GM11168 (cell line): ENCODE measurements around the gene SOX18.
"Not testable (repeated sequence)": the region's sequence is repeated elsewhere in the genome, so short reads cannot be mapped to it uniquely, and the experiment has no call there.

Experiments
- in situ Hi-C: fragments of 300-500 bp; cut with MboI; formaldehyde crosslinking; loops from one replicate; pipeline ENCODE4 v1.12.0; 2022; ENCODE audit warnings: low sequenced_read_pairs; ENCODE audit not compliant: unreplicated experiment

The SOX18 gene

DNA sequence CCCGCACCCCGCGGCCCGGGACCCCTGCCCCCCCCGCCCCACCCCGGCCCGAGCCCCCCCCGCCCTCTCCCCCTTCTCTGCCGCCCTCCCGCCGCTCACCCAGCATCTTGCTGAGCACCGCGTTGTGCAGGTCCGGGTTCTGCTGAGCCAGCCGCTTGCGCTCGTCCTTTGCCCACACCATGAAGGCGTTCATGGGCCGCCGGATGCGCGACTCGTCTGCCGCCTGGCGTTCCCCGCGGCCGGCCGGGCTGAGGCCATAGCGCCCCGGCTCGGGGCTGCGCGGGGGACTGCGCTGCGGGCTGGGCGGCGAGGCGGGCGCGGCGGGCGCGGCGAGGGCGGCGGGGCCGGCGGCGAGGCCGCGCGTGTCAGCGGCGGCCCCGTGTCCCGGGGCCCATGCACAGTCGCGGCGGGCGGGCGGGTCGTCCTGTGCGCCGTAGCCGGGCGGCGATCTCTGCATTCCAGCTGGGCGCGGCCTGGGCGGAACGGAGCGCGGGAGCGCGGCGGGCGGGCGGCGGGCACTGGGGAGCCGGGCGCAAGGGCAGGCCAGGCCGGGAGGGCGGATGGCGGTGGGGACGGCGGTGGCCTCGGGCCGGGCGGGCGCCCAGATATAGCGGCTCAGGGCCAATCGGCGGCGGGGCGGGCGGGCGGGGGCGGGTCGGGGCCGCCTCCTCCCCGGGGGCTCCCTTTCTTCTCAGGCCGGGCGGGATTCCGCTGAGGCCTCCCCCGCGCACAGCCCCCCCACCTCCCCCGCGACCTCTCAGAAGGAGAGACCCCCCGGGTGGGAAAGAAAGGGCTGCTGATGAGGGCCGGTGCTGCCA, at the start of gene SOX18:
Gene SOX18, minus strand, starts transcription at position 580 of the 818 bp plus-strand sequence. Its CDS starts 123 bp downstream, at position 457.
- in situ Hi-C loops: no loop called here

DNA sequence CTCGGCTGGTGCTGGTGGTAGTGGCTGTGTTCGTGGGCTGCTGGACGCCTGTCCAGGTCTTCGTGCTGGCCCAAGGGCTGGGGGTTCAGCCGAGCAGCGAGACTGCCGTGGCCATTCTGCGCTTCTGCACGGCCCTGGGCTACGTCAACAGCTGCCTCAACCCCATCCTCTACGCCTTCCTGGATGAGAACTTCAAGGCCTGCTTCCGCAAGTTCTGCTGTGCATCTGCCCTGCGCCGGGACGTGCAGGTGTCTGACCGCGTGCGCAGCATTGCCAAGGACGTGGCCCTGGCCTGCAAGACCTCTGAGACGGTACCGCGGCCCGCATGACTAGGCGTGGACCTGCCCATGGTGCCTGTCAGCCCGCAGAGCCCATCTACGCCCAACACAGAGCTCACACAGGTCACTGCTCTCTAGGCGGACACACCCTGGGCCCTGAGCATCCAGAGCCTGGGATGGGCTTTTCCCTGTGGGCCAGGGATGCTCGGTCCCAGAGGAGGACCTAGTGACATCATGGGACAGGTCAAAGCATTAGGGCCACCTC, 49.1 kb upstream of the SOX18 start:
- in situ Hi-C loops: no loop called here

DNA sequence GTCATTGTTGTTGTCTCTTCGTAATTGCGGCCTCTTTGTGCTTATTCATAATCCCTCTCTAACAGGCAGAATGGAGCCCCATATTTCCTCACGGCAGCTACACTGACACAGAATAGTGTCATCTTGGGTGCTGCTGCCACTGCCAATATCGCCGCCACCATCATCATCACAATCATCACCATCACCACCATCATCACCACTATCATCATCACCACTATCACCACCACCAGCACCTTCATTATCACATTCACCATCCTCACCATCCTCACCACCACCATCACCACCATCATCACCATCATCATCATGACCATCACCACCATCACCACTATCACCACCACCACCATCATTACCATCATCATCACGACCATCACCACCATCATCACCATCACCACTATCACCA, 47.1 kb upstream of the SOX18 start:
- in situ Hi-C loops: no loop called here

DNA sequence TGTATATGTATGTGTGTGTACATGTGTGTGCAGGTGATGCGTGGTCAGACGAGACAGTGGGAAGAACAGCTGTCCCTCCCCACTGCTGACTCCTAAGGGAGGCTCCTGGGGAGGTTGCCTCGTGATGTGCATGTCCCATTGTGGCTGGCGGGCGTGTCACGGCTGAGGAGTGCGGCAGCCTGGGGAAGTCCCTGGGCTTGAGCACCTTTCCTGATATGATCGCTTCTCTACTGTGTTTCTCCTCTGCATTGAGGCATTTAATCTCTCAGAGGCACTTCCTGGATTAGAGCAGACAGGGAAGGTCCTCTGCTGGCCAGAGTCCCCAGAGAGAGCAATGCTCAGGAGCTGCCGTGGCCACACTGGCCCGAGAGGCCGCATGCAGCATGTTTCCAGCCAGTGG, 46.5 kb upstream of the SOX18 start:
- in situ Hi-C loops: no loop called here

DNA sequence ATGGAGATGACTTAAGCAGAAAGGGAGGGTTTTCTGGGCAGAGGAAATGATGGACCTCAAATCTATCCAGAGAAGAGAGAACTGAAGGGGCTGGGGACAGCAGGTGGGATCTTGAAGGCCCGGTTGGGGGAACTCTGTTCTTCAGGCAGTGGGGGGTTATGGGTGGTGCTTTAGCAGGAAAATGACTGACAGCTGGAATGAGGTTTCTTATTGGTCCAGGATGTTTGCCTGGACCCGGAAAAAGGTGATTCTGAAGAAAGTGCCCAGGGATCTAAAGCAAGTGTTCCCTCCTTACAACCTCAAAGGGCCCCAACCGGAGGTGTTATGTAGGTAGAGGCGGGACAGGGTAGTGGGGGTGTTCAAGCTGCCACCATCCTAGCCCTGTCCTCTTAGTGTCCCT, 46.0 kb upstream of the SOX18 start:
- in situ Hi-C loops: no loop called here

DNA sequence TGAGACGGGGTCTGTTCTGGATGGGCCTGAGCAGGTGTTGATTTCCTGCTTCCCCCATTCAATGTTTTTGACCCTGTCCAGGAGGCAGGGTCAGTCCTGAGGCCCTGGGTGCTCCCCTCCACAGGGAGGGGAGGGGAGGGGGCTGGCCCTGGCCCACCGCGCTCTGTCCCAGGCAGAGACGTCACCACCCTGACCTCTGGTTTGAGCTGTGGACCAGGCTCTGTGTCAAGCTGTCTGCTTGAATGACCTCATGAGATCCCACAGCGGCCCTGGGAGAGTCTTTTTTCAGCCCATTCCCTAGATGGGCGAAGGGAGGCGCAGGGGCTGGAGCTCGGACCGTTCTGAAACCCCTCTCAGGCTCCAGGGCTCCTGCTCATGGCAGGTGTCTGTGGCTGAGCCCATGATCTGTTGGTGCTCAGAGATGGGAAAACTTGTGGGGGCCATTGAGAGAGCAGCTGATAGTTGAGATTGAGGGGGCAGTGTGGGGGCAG, 43.6 kb upstream of the SOX18 start:
- in situ Hi-C loops: no loop called here

DNA sequence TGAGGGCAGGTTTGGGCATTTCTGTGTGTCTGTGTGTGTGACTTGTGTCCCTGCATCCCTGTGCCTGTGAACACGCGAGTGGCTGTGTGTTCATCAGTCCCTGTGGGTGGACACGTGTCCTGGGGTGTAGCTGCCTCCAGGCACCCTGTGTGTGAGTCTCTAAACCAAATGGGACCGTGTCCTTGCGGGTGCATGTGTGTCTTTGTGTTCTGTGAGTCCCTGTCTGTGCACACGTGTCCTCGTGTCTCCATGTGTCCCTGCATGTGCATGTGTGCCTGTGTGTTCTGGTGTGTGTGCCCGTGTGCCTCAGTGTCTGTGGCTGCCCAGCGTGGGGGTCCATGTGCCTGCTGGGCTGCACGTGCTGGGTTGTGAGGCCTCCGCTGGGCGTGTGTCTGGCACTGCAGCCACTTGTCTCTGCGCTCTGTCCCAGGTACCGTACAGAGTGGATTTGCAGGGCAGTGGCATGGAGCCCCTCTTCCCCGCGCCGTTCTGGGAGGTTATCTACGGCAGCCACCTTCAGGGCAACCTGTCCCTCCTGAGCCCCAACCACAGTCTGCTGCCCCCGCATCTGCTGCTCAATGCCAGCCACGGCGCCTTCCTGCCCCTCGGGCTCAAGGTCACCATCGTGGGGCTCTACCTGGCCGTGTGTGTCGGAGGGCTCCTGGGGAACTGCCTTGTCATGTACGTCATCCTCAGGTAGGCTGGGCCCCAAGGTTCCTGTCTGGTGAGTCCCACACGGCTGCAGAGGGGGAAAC, 43.0 kb upstream of the SOX18 start:
- in situ Hi-C loops: no loop called here

DNA sequence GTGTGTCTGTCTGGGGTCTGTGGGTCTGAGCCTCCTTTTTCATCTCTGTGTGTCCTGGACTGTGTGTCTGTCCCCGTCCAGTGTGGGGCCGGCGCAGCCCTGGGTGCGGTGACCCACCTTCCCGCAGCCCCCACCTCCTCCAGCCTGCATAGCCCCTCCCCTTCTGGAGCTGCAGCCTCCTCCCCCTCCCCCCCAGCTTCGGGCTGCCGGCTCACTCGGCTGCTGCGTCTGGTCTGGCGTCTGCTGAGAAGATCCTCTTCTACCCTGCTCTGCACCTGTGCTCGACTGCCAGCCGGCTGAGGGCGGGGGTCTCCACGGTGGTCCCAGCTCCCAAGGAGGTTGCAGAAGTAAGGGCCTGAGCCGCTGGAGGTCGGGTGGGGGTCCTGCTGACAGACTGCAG, 42.3 kb upstream of the SOX18 start:
- in situ Hi-C loops: no loop called here

DNA sequence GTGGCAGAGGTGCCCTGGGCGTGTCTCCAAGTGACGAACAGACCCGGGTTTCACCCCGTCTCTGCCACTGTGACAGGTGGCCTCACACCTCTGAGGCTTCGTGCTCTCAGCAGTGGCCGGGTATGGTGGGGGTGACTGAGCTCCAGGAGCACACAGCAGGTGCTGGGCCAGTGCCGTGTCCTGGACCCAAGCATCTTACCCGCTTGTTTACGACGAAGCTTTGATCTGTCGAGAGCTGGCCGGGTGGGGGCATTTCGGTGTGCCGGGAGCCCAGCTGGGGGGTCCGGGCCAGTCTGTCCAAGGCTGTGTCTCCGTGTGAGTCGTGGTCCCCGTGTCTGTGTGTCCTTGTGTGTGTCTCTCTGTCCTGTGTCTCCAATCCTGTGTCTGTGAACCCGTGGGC, 41.9 kb upstream of the SOX18 start:
- in situ Hi-C loops: no loop called here

DNA sequence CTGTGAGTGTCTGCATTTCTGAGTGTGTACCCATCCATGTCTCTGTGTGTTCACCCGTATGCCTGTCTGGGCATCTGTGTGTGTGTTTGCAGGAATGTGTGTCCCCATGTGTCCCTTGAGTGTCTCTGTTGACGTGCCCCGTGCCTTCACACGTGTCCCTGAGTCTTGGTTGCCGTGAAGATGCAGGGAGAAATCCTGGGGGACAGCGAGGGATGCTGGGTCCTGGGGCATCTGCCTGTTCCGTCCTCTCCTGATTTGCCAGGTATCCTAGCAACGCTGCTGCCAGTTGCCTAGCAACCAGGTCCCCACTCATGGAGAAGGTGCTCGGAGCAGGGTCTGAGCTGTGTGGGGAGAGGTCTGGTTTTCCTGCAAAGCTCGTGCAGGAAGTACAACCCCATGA, 40.7 kb upstream of the SOX18 start:
- in situ Hi-C loops: no loop called here

DNA sequence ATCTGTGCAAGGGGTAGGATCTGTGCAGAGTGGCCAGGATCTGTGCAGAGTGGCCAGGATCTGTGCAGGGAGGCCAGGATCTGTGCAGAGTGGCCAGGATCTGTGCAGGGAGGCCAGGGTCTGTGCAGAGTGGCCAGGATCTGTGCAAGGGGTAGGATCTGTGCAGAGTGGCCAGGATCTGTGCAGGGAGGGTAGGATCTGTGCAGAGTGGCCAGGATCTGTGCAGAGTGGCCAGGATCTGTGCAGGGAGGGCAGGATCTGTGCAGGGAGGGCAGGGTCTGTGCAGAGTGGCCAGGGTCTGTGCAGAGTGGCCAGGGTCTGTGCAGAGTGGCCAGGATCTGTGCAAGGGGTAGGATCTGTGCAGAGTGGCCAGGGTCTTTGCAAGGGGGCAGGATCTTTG, 39.1 kb upstream of the SOX18 start:
- in situ Hi-C loops: not testable (repeated sequence)

DNA sequence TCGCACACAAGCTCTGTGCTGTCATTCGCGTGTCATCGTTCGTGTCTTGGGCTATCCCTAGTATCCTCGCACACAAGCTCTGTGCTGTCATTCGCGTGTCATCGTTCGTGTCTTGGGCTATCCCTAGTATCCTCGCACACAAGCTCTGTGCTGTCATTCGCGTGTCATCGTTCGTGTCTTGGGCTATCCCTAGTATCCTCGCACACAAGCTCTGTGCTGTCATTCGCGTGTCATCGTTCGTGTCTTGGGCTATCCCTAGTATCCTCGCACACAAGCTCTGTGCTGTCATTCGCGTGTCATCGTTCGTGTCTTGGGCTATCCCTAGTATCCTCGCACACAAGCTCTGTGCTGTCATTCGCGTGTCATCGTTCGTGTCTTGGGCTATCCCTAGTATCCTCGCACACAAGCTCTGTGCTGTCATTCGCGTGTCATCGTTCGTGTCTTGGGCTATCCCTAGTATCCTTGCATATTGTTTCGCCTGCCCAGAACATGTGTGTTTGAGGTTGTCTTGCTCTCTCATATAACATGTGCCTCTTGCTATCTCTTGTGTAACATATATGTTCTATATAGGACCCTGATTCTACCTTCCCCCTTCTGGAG, 37.9 kb upstream of the SOX18 start:
- in situ Hi-C loops: not testable (repeated sequence)

DNA sequence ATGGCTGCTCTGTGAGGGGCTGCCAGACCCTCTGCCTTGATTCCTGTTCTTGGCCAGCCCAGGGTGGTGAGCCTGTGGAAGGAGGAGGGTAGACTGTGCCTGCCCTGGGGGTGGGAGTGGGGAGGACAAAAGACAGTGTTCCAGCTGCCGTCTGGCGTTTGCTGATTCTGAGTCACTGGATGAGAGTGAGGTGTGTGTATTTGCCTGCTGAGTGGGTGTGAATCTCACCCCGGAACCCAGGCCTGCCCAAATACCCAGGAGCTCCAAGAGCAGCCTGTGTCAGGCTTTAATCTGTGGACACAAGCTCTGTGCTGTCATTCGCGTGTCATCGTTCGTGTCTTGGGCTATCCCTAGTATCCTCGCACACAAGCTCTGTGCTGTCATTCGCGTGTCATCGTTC, 37.4 kb upstream of the SOX18 start:
- in situ Hi-C loops: no loop called here

DNA sequence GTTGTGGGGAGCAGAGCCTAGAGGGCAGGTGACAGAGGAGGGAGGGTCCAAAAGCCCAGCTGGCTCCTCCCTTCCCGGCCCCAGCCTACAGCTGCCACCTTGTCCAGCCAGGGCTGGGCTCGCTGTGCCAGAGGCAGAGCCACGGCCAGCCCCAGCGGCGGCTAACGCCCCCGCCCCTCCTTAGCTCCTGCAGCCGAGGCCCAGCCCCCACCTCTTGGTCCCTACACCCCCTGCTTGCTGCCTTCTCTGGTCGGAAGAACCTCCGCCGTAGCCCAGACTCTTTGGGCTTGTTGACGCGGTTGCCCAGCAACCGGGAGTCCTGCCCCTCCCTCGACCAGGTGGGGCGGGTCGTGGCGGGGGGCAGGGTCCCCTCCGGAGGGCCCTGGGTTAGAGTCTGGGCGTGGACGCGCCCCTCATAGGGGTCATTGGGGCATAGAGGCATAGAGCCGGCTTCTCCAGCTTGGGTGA, 35.3 kb upstream of the SOX18 start:
- in situ Hi-C loops: no loop called here

DNA sequence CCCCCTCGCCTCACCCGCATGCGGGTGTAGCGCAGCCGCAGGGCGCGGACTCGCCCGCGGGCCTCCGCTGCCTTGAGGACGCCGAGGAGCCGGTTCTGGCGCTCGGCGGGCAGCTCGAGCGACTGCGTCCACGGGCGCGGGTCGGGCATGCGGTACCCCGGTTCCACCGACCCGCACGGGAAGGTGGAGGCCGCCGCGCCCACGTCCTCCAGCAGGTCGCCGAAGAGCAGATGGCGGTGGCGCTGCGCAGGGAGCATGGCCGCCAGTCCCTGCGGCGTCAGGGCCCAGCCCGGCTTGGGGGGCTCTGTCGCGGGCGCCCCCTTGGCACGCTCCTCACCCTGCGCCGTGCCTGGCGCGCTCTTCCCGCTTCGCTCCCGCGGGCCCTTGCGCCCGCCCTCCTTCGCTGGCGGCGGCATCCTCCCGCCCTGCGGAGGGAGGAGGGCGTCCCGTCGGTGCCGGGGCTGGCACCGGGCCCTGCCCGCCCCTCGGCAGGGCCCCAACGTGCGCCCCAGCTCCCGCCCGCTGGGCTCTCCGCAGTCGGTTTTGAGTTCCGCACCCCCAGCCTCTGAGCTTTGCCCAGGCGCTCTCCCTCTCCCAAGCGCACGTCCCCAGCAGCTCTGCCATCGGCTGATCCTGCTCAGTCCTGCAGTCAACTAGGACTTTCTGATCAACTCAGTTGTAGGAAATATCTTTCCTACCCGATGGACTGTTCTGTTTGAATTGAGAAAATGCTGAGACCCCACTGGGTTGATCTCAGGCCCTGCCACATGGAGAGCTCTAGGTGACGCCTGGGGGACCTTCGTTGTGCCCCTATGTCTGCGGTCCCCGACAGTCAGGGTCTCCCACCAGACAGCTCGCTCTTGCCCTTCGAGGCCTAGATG, 34.6 kb upstream of the SOX18 start, which contains the start of gene LKAAEAR1:
Gene LKAAEAR1, minus strand, starts transcription at position 595 of the 881 bp plus-strand sequence. Its CDS starts 179 bp downstream, at position 416.
- in situ Hi-C loops: no loop called here

DNA sequence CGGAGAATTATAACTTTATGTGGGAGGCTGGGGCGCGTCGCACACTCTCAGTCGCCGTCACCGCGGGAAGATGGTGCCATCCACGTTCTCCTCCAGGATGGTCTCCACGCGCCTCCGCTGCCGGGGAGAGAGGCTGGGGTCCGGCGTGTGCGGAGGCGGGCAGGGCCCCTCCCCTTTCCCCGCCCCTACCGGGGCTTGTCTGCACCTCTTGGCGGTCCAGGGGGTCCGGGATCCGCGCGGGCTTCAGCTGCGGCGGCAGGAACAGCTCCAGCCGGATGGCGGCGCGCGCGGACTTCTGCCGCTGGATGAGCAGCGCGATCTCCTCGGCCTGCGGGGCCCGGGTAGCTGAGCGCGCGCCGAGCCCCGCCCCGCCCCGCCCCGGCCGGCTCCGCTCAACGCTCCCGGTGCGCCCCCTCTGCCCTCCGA, 34.0 kb upstream of the SOX18 start:
- in situ Hi-C loops: no loop called here

DNA sequence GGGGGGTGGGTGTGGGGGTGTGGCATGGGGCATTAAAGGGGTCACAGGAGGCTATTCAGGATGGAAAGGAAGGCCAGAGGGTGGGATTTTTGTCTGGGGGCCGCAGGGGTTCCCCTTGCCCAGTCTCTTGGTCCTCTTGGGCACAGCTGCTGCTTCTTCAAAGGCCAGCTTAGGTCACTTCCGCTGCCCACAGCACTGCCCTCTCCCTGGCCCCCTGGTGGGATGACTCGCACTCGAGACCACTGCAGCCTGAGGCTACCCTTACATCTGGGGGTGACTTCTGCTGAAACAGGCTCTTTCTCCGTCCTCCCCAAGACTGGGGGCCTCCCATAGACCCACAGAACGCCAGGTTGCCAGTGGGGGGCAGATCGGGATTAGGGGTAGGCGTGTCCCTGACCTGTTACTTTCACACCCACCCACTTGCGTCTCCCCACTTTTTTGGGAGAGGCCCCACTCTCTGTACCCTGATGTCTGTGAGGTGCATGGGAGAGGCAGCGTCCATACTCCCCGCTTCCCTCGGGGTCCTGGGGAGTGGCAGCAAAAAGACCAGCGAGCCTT, 33.5 kb upstream of the SOX18 start:
- in situ Hi-C loops: no loop called here

DNA sequence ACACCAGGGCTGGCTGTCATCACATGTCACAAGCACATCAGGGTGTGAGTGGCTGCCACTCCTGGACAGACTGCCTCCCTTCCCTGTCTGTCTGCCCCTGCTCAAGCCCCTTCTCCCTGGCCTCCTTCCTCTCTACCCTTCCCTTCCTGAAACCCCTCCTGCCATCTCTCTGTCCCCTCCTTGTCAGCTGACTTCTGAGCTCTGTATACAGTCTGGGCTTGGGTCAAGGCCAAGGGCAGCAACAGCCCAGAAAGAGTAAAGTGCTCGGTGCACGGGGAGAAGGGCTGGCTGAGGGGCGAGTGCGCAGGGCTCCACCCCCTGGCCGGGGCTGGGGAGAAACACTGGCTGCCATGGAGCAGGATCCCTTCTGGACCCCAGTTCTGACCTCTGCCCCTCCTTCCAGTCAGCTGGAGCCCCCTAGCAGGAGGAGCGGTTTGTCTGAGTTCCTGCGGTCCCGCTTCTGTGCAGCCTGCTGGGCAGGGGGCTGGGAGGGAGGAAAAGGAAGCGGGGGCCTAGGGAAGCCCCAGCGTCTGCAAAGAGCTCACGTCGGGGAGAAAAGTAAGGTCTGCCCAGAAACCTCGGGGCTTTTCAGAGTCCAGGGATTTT, 32.8 kb upstream of the SOX18 start:
- in situ Hi-C loops: no loop called here

DNA sequence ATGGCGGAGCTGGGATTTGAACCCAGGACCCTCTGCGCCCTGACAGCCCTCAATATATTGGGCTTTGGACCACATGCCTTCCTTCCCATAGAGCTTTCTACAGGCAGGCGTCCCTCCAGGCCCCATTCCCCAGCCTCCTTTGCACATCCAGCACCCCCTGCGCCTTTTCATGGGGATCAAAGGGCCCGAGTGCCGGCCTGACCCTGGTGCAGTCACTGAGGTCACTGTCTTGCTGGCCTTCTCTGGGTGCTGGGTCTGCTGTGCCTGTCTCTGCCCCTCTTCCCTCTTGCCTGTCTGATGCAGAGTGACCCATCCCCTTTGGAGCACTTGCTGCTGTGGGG, 32.2 kb upstream of the SOX18 start:
- in situ Hi-C loops: no loop called here
